Measurements from ENCODE around the gene ISG15. TPM values are rescaled to one million over a fixed set of nuclear protein-coding genes. Genes with fewer than 3 reads are reported as not detected.

Gene ISG15
- total RNA-seq, 2 donors from 2014 or later = 8.3 to 29.0 TPM

DNA sequence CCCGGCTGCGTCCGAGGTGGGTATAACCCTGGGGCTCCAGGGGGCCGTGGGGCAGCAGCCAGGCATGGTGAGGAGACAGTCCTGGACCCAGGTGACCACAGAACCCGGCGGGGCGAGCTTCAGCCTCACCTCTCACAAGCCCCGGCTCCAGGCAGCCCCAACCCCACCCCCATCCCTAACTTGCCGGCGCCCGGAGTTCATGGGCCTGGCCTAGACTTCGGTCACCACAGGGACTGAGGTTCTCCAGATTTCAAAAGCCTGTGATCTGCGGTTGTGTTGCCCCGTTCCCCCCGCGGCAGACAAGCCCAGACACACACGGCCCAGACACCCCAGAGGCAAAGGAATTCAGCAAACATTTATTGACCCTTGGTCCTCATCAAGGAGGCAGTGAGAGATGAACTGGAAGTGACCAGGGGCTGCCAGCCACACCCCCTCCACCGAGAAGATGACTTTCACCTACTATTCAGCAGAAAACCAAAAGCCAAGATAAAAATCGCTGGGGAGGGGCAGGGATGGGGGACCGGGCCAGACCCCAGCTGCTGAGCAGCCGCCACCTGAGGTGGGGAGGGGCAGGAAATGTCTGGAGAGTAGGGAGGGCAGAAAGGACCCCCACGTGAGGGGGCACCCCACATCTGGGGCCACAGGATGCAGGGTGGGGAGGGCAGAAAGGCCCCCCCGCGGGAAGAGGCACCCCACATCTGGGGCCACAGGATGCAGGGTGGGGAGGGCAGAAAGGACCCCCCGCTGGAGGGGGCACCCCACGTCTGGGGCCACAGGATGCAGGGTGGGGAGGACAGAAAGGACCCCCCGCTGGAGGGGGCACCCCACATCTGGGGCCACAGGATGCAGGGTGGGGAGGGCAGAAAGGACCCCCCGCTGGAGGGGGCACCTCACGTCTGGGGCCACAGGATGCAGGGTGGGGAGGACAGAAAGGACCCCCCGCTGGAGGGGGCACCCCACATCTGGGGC lies 17.3 kb upstream of the ISG15 start:
- 30 to 31% methylated on average over 9 to 24 of the region's 30 CpGs for WGBS, 2 donors
- peaks cover 31% of the 10 kb centered on the region for H3K4me1 ChIP-seq
- no peak overlapping the region for H3K27ac ChIP-seq
- H3K27me3 ChIP-seq = peaks cover 3 to 17% of the 10 kb centered on the region in 2 donors
- TF ChIP-seq, protein P1, sequence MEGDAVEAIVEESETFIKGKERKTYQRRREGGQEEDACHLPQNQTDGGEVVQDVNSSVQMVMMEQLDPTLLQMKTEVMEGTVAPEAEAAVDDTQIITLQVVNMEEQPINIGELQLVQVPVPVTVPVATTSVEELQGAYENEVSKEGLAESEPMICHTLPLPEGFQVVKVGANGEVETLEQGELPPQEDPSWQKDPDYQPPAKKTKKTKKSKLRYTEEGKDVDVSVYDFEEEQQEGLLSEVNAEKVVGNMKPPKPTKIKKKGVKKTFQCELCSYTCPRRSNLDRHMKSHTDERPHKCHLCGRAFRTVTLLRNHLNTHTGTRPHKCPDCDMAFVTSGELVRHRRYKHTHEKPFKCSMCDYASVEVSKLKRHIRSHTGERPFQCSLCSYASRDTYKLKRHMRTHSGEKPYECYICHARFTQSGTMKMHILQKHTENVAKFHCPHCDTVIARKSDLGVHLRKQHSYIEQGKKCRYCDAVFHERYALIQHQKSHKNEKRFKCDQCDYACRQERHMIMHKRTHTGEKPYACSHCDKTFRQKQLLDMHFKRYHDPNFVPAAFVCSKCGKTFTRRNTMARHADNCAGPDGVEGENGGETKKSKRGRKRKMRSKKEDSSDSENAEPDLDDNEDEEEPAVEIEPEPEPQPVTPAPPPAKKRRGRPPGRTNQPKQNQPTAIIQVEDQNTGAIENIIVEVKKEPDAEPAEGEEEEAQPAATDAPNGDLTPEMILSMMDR (IDR thresholded peaks at IDR 0.05) = no peak
- TF ChIP-seq POLR2A (IDR thresholded peaks at IDR 0.05) = no peak
- peak in 1 of 4 donors; percentile 9 for DNase-seq
- intact Hi-C loops (cut with DNase I) = no loop called here
- ATAC-seq = no peak
- no peaks in the 10 kb centered on the region for H3K36me3 ChIP-seq (replicated peaks in 1 of 2; ENCODE audit: insufficient read depth in 1 of 2, low read depth in 2 of 2)
- peaks cover 0 to 3% (median 0%) of the 10 kb centered on the region in 3 donors for H3K9me3 ChIP-seq
- no peak overlapping the region for H3K4me3 ChIP-seq

DNA sequence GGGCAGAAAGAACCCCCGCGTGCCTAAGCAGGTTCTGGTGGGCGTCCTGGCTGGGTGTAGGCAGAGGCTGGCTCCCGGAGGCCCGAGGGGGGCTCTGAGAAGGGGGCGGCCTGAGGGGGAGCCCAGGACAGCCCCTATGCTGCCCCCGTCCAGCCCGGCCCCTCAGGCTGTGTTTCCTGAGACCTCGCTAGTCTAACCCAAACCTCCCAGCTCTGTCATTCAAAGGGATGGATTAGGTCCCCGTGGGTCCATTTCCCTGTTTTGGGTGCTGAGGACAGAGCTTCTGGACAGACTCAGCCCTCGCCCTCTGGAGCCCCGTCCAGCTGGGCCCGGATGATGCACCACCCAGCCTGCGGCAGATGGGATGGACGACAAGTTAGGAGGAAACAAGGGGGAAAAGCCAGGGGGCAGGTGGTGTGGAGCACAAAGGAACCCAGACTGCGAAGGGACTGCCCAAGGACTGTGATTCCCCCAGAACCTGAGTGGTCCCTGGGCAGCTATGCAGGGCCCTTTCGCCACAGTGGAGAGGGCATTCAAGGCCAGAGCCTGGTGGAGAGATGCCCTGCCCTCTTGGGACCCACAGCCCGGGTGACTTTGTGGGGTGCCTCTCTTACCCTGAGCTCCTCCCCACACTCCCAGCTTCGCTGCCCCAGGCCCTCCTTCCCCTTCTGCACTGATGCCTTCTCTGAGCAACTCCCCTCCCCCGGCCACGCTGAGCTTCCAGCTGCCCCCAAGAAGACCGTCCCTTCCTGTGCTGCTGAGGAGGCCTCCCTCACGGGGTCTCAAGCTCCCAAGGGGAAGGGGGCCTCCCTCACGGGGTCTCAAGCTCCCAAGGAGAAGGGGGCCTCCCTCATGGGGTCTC lies 16.2 kb upstream of the ISG15 start:
- TF ChIP-seq, protein P1 (IDR thresholded peaks at IDR 0.05) = no peak
- no peak for TF ChIP-seq POLR2A (IDR thresholded peaks at IDR 0.05)
- DNase-seq = peak in 1 of 4 donors; percentile 14
- no peak overlapping the region for H3K4me3 ChIP-seq
- peaks cover 3 to 24% of the 10 kb centered on the region in 2 donors for H3K27me3 ChIP-seq
- H3K27ac ChIP-seq = no peak overlapping the region
- no peaks in the 10 kb centered on the region for H3K36me3 ChIP-seq (replicated peaks in 1 of 2; ENCODE audit: insufficient read depth in 1 of 2, low read depth in 2 of 2)
- no peak for ATAC-seq
- H3K4me1 ChIP-seq = peaks cover 40% of the 10 kb centered on the region
- no peaks in the 10 kb centered on the region for H3K9me3 ChIP-seq
- intact Hi-C loops (cut with DNase I) = no loop called here
- 53 to 57% methylated on average over 17 to 21 of the region's 24 CpGs for WGBS, 2 donors

DNA sequence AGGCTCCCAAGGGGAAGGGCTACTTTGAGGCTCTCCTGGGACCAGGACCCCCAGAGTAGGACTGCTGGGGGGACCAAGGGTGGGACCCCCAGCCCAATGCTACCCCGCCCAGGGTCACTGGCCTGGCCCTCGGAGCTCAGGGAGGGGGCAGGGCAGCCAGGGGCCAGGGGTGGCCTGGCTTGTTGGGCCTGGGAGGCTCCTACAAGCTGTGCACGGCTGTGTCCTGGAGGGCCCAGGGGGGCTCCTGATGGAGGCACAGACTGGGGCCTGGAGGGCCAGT lies 15.6 kb upstream of the ISG15 start:
- no peak for ATAC-seq
- peaks cover 3 to 24% of the 10 kb centered on the region in 2 donors for H3K27me3 ChIP-seq
- peaks cover 40% of the 10 kb centered on the region for H3K4me1 ChIP-seq
- DNase-seq = peak in 1 of 4 donors; percentile 13
- H3K36me3 ChIP-seq (replicated peaks in 1 of 2; ENCODE audit: insufficient read depth in 1 of 2, low read depth in 2 of 2) = no peaks in the 10 kb centered on the region
- TF ChIP-seq, protein P1 (IDR thresholded peaks at IDR 0.05) = no peak
- TF ChIP-seq POLR2A (IDR thresholded peaks at IDR 0.05) = no peak
- WGBS, 2 donors = 62% methylated on average over 3 of the region's 3 CpGs; no CpG with 5 or more reads in 1 of the 2 donors
- no peak overlapping the region for H3K4me3 ChIP-seq
- no peak overlapping the region for H3K27ac ChIP-seq
- H3K9me3 ChIP-seq = no peaks in the 10 kb centered on the region
- intact Hi-C loops (cut with DNase I) = no loop called here

GRCh38 chr1:997993-998744 lies 15.1 kb upstream of the ISG15 start:
- peaks cover 40% of the 10 kb centered on the region for H3K4me1 ChIP-seq
- WGBS, 2 donors = 27 to 42% methylated on average over 5 to 24 of the region's 75 CpGs
- no peak overlapping the region for H3K4me3 ChIP-seq
- DNase-seq = peak in 1 of 4 donors; percentile 13
- intact Hi-C loops (cut with DNase I) = no loop called here
- no peaks in the 10 kb centered on the region for H3K36me3 ChIP-seq (replicated peaks in 1 of 2; ENCODE audit: insufficient read depth in 1 of 2, low read depth in 2 of 2)
- ATAC-seq = no peak
- peak overlapping the region in 2 of 4 donors; percentile 93 to 94 for H3K27ac ChIP-seq
- H3K27me3 ChIP-seq = peaks cover 3 to 24% of the 10 kb centered on the region in 2 donors
- TF ChIP-seq POLR2A (IDR thresholded peaks at IDR 0.05) = no peak
- TF ChIP-seq, protein P1 (IDR thresholded peaks at IDR 0.05) = no peak
- no peaks in the 10 kb centered on the region for H3K9me3 ChIP-seq

All from body of pancreas (tissue), 4 donors.